GOT3 (cell line): ENCODE results near the gene TMEM120B.

Experiments
- DNase-seq: peaks from one replicate; lab custom pipeline; 2025; ENCODE audit warnings: mixed read lengths; lab: John Stamatoyannopoulos, UW

TMEM120B gene

GRCh38 chr12:121819212-121819949 lies 106.8 kb downstream of the TMEM120B start:
- no peak for DNase-seq

GRCh38 chr12:121820056-121820455 lies 107.5 kb downstream of the TMEM120B start:
- no peak for DNase-seq

- no peak for DNase-seq
Measured at GRCh38 chr12:121822393-121823100, 110.0 kb downstream of the TMEM120B start.

- DNase-seq: no peak
Measured at GRCh38 chr12:121823101-121823726, 110.7 kb downstream of the TMEM120B start.

- DNase-seq: no peak
Measured at GRCh38 chr12:121823727-121824115, 111.2 kb downstream of the TMEM120B start.

GRCh38 chr12:121825041-121825523 lies 112.5 kb downstream of the TMEM120B start:
- no peak for DNase-seq

- no peak for DNase-seq
Measured at GRCh38 chr12:121826318-121827150, 114.0 kb downstream of the TMEM120B start.

GRCh38 chr12:121827351-121828099 lies 115.0 kb downstream of the TMEM120B start:
- DNase-seq: no peak

GRCh38 chr12:121828306-121828705 lies 115.8 kb downstream of the TMEM120B start:
- no peak for DNase-seq

GRCh38 chr12:121828826-121829225 lies 116.3 kb downstream of the TMEM120B start:
- DNase-seq: no peak

- no peak for DNase-seq
Measured at GRCh38 chr12:121829250-121829918, 116.8 kb downstream of the TMEM120B start.

- no peak for DNase-seq
Measured at GRCh38 chr12:121830134-121830533, 117.6 kb downstream of the TMEM120B start.

- DNase-seq: no peak
Measured at GRCh38 chr12:121830588-121831265, 118.2 kb downstream of the TMEM120B start.
